Neural cell (in vitro differentiated cells): Measurements from ENCODE around the gene SLC39A3. TPM values are rescaled to one million over a fixed set of nuclear protein-coding genes. Genes with fewer than 3 reads are reported as not detected.

ENCODE experiments used
- H2AFZ ChIP-seq: fragments of 200-600, 300-800 bp; sonication (generic), shearing (Covaris generic); 2 replicates; pipeline ENCODE4 v1.6.0; 2014; ENCODE audit warnings: low read depth, mild to moderate bottlenecking, antibody characterized with exemption, low read length, moderate library complexity
- H3F3A ChIP-seq: fragments of 200-600 bp; shearing (Covaris generic); 2 replicates; pipeline ENCODE4 v1.6.1; 2016; ENCODE audit warnings: mild to moderate bottlenecking, moderate library complexity, mixed read lengths, antibody characterized with exemption, low read length; ENCODE audit not compliant: insufficient read depth, poor library complexity, severe bottlenecking
- H3K27ac ChIP-seq: fragments of 200-600, 300-800 bp; sonication (generic), shearing (Covaris generic); 2 replicates; pipeline ENCODE4 v1.5.1; 2014; ENCODE audit warnings: mild to moderate bottlenecking, low read length, moderate library complexity
- H3K27me3 ChIP-seq: fragments of 300-800, 200-600 bp; sonication (generic), shearing (Covaris generic); 2 replicates; pipeline ENCODE4 v1.6.0; 2014; ENCODE audit warnings: mild to moderate bottlenecking, low read depth, low read length, moderate library complexity; ENCODE audit not compliant: insufficient read depth
- H3K36me3 ChIP-seq: fragments of 300-800, 200-600 bp; sonication (generic), shearing (Covaris generic); 2 replicates; pipeline ENCODE4 v1.5.1; 2014; ENCODE audit warnings: mild to moderate bottlenecking, antibody characterized with exemption, low read length, moderate library complexity; ENCODE audit not compliant: insufficient read depth
- H3K4me2 ChIP-seq: fragments of 300-800, 200-600 bp; sonication (generic), shearing (Covaris generic); 2 replicates; pipeline ENCODE4 v1.6.0; 2014; ENCODE audit warnings: mild to moderate bottlenecking, low read length
- H3K4me3 ChIP-seq: fragments of 300-800, 200-600 bp; sonication (generic), shearing (Covaris generic); 2 replicates; pipeline ENCODE4 v1.5.1; 2014; ENCODE audit warnings: mild to moderate bottlenecking, low read length, moderate library complexity
- H3K79me2 ChIP-seq: fragments of 200-600 bp; shearing (Covaris generic); replicated peaks from 2 replicates; pipeline ENCODE4 v1.6.0; 2014; ENCODE audit warnings: mild to moderate bottlenecking, low read length, moderate library complexity; ENCODE audit not compliant: insufficient read depth
- H3K9ac ChIP-seq: fragments of 300-800, 200-600 bp; sonication (generic), shearing (Covaris generic); 2 replicates; pipeline ENCODE4 v1.6.1; 2016; ENCODE audit warnings: mild to moderate bottlenecking, low read length, mixed read lengths
- H3K9me2 ChIP-seq: fragments of 200-600 bp; shearing (Covaris generic); 2 replicates; pipeline ENCODE4 v1.6.1; 2016; ENCODE audit warnings: mild to moderate bottlenecking, low read length, mixed read lengths; ENCODE audit not compliant: insufficient read depth
- H3K9me3 ChIP-seq: fragments of 200-600, 300-800 bp; sonication (generic), shearing (Covaris generic); 2 replicates; pipeline ENCODE4 v1.6.1; 2016; ENCODE audit warnings: mild to moderate bottlenecking, mixed run types, low read length, moderate library complexity, mixed read lengths
- H4K20me1 ChIP-seq: fragments of 200-600 bp; shearing (Covaris generic); 2 replicates; pipeline ENCODE4 v1.6.1; 2016; ENCODE audit warnings: mild to moderate bottlenecking, mixed run types; ENCODE audit not compliant: insufficient read depth
- EP300 ChIP-seq: fragments of 450-650 bp; conservative IDR thresholded peaks from 2 replicates; pipeline ENCODE4 v1.6.1; 2014; ENCODE audit warnings: antibody characterized with exemption, mild to moderate bottlenecking, moderate library complexity; ENCODE audit not compliant: poor library complexity, severe bottlenecking
- EZH2 ChIP-seq: fragments of 200-600, 300-800 bp; shearing (Covaris generic), sonication (generic); IDR thresholded peaks from 2 replicates; pipeline ENCODE4 v1.6.1; 2014; ENCODE audit warnings: antibody characterized with exemption, low read length, borderline replicate concordance, mild to moderate bottlenecking; ENCODE audit not compliant: insufficient read depth, poor library complexity, severe bottlenecking
- MXI1 ChIP-seq: fragments of 450-650 bp; conservative IDR thresholded peaks from 2 replicates; pipeline ENCODE4 v1.6.1; 2014; ENCODE audit warnings: antibody characterized with exemption, mild to moderate bottlenecking; ENCODE audit not compliant: poor library complexity, severe bottlenecking
- POLR2AphosphoS5 ChIP-seq: IDR thresholded peaks from 2 replicates; pipeline ENCODE4 v1.6.1; 2012
- RAD21 ChIP-seq: fragments of 450-650 bp; conservative IDR thresholded peaks from 2 replicates; pipeline ENCODE4 v1.6.1; 2014; ENCODE audit warnings: antibody characterized with exemption, mild to moderate bottlenecking, moderate library complexity
- REST ChIP-seq: IDR thresholded peaks from 2 replicates; pipeline ENCODE4 v1.6.1; 2012; ENCODE audit warnings: borderline replicate concordance
- SMC3 ChIP-seq: fragments of 450-650 bp; conservative IDR thresholded peaks from 2 replicates; pipeline ENCODE4 v1.6.1; 2014; ENCODE audit warnings: antibody characterized with exemption, mild to moderate bottlenecking, moderate library complexity; ENCODE audit not compliant: poor library complexity
- TAF1 ChIP-seq: IDR thresholded peaks from 2 replicates; pipeline ENCODE4 v1.6.1; 2012; ENCODE audit warnings: low read depth
- polyA plus RNA-seq: library from polyadenylated mRNA; depleted of rRNA; stranded (reverse); fragments of >200 nt; gene quantifications from 2 replicates; pipeline ENCODE4 v1.2.3, GENCODE V29; 2014
- TF ChIP-seq, protein P1 (sequence below): fragments of 450-650 bp; IDR thresholded peaks from 2 replicates; pipeline ENCODE4 v1.5.1; 2014; ENCODE audit warnings: antibody characterized with exemption, mild to moderate bottlenecking, moderate library complexity; ENCODE audit not compliant: poor library complexity, severe bottlenecking

SLC39A3 gene
- polyA plus RNA-seq, 1 donor from 2014 or later: 72.8 TPM

- TF ChIP-seq, protein P1, sequence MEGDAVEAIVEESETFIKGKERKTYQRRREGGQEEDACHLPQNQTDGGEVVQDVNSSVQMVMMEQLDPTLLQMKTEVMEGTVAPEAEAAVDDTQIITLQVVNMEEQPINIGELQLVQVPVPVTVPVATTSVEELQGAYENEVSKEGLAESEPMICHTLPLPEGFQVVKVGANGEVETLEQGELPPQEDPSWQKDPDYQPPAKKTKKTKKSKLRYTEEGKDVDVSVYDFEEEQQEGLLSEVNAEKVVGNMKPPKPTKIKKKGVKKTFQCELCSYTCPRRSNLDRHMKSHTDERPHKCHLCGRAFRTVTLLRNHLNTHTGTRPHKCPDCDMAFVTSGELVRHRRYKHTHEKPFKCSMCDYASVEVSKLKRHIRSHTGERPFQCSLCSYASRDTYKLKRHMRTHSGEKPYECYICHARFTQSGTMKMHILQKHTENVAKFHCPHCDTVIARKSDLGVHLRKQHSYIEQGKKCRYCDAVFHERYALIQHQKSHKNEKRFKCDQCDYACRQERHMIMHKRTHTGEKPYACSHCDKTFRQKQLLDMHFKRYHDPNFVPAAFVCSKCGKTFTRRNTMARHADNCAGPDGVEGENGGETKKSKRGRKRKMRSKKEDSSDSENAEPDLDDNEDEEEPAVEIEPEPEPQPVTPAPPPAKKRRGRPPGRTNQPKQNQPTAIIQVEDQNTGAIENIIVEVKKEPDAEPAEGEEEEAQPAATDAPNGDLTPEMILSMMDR: no peak
These were observed 47.9 kb downstream of the SLC39A3 start (continued) for GRCh38 chr19:2691951-2692350.

- TF ChIP-seq EZH2 (no peak), RAD21 (no peak), POLR2AphosphoS5 (no peak), SMC3 (no peak), REST (no peak), EP300 (no peak), TAF1 (no peak), MXI1 (no peak)
- TF ChIP-seq, protein P1: no peak
- Histone ChIP-seq H3K9me2 (no peaks in the 10 kb centered on the region), H3K27ac (no peak overlapping the region)
These were observed 49.0 kb downstream of the SLC39A3 start for GRCh38 chr19:2690856-2691255.

GRCh38 chr19:2686360-2686759 is 53.5 kb downstream of the SLC39A3 start:
- H4K20me1 ChIP-seq: no peaks in the 10 kb centered on the region
- H3K9ac ChIP-seq: no peak overlapping the region
- H3K27me3 ChIP-seq: no peaks in the 10 kb centered on the region
- H3K36me3 ChIP-seq: no peaks in the 10 kb centered on the region
- no peaks in the 10 kb centered on the region for H3K79me2 ChIP-seq
- H3F3A ChIP-seq: no peaks in the 10 kb centered on the region
- H2AFZ ChIP-seq: no peak overlapping the region
- H3K4me2 ChIP-seq: no peak overlapping the region
- H3K9me3 ChIP-seq: no peaks in the 10 kb centered on the region
- TF ChIP-seq SMC3: no peak
- TF ChIP-seq, protein P1: no peak
- TF ChIP-seq EZH2: no peak
- no peak for TF ChIP-seq POLR2AphosphoS5
- TF ChIP-seq RAD21: no peak
- TF ChIP-seq REST: no peak
- no peak for TF ChIP-seq MXI1
- TF ChIP-seq TAF1: no peak
- no peak for TF ChIP-seq EP300
- H3K4me3 ChIP-seq: no peak overlapping the region
- H3K9me2 ChIP-seq: no peaks in the 10 kb centered on the region
- no peak overlapping the region for H3K27ac ChIP-seq

More at GRCh38 chr19:2690856-2691255, 49.0 kb downstream of the SLC39A3 start:
- Histone ChIP-seq H3K4me2 (no peak overlapping the region), H4K20me1 (no peaks in the 10 kb centered on the region), H3K9me3 (no peaks in the 10 kb centered on the region), H3K36me3 (no peaks in the 10 kb centered on the region), H3K4me3 (no peak overlapping the region), H3F3A (no peaks in the 10 kb centered on the region), H3K9ac (no peak overlapping the region), H2AFZ (no peak overlapping the region), H3K79me2 (no peaks in the 10 kb centered on the region), H3K27me3 (no peaks in the 10 kb centered on the region)
